Choroid plexus epithelial cell (primary cell): ENCODE results near the gene CHRNB4.
"Not testable (repeated sequence)": the region's sequence is repeated elsewhere in the genome, so short reads cannot be mapped to it uniquely, and the experiment has no call there.

Source experiments
- DNase-seq: peaks from one replicate; pipeline ENCODE4 v3.0.0-alpha.2; 2010; ENCODE audit warnings: low read depth
- H3K4me3 ChIP-seq: 2 replicates; pipeline ENCODE4 v1.5.1; 2011; ENCODE audit warnings: low read depth, mild to moderate bottlenecking, control low read depth, low read length, moderate library complexity
- CTCF ChIP-seq: conservative IDR thresholded peaks from 2 replicates; pipeline ENCODE4 v1.5.1; 2011; ENCODE audit warnings: low read depth, mild to moderate bottlenecking, control low read depth, inconsistent platforms, low read length, moderate library complexity

The CHRNB4 gene, protein sequence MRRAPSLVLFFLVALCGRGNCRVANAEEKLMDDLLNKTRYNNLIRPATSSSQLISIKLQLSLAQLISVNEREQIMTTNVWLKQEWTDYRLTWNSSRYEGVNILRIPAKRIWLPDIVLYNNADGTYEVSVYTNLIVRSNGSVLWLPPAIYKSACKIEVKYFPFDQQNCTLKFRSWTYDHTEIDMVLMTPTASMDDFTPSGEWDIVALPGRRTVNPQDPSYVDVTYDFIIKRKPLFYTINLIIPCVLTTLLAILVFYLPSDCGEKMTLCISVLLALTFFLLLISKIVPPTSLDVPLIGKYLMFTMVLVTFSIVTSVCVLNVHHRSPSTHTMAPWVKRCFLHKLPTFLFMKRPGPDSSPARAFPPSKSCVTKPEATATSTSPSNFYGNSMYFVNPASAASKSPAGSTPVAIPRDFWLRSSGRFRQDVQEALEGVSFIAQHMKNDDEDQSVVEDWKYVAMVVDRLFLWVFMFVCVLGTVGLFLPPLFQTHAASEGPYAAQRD

DNA sequence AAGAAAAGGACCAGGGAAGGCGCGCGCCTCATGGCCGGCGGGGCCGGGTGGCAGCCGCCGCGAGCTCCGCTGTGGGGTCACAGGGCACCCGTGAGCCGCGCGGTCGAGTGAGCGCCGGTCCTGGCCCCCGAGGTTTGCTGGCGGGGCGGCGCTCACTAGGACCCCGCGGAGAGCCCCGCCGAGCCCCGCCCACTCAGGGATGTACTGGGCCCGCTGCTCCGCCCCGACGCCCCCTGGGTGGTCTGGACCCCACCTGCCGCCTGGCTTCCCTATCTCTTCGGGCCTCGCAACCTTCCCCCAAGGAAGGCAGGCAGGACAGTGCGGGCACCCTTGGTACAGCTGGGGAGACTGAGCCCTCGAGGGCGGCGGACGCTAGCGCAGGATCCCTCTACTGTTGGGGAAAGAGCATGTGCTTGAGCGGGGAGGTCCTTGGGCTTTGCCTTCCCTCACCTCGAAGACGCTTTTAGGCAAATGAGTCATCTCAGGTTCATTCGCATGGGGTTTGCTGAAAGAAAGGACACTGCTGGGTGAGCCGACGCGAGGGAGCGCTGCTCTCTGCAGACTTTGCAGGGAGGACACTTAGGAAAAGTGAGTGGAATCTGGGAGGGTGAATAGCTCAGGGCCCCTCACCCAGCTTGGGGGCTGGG is at the start of gene CHRNB4:
Gene CHRNB4 (minus strand): TSS at position 109 of the 647 bp plus-strand sequence. CDS start 77 bp downstream, at position 32.
- peak; percentile 35 for DNase-seq
- H3K4me3 ChIP-seq, result peak within 1 kb of the TSS; percentile 50
- peak; percentile 37 for TF ChIP-seq CTCF

DNA sequence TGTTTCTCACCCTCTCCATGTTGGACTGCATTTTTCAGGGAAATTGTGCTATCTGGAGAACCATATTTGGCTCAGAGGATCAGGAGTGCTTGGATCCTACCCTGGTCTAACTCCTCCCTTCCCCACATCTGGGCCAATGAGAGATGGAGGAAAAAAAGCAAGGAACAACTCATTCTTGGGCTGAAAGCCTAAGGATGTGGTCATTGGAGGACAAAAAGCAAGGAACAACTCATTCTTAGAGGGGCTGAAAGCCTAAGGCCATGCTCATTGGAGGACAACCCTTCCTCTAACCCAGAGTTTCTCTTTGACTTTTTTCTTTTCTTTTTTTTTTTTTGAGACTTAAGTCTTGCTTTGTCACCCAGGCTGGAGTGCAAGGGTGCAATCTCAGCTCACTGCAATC is 48.6 kb upstream of the CHRNB4 start:
- no peak overlapping the region for H3K4me3 ChIP-seq
- TF ChIP-seq CTCF, result no peak
- no peak for DNase-seq

DNA sequence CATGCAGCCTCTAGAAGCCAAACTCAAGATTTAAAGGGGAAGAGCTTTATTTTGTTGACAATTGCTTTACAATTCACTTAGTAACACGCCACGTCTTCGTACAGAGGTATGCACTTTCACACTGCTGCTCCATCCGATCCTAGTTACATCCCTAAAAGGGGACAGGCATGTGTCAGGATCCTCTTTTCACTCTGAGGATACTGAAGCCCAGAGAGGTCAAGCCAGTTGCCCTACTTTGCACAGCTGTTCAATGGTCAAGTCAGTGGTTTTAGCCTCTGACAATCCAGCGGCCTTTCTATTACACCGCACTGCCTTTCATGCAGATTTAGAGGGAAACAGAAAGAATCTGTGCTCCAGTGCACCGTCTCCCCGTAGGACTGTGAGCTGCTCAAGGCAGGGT is 44.9 kb upstream of the CHRNB4 start:
- no peak overlapping the region for H3K4me3 ChIP-seq
- DNase-seq, result no peak
- no peak for TF ChIP-seq CTCF

DNA sequence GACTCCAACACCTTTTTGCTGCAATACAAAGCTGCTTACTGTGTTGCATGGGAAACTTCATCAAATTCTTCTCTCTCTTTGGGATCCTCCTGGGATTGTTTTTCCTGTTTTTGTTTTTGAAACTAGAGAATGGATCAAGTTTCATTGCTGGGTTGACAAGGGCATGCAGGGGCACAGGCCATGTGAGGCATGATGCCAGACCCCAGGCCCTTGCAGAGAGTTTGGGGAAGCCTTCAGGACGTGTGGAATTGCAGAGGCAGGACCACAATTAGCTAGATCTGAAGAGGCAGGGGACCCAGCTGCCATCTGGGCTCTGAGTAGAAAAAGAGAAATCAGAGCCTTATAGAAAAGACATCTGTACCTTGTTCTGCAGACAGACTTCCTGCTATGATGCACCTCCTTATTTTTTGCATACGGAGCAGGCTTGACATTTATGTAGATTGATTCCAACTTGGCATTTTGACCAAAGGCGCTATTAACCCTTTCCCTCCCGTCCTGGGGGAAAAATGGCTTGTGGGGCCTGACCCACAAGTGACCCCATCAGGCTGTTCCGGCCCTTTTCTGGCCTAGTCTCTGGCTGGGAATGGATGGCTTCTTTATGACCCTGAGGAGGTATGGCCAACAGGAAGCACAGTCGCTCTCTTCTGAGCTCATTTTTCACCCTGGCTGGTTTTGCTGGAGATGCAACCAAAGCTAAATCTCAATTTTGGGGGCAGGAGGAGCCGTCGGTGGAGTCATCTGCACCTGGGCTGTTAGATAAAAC is 44.3 kb upstream of the CHRNB4 start:
- no peak overlapping the region for H3K4me3 ChIP-seq
- no peak for TF ChIP-seq CTCF
- DNase-seq, result no peak

DNA sequence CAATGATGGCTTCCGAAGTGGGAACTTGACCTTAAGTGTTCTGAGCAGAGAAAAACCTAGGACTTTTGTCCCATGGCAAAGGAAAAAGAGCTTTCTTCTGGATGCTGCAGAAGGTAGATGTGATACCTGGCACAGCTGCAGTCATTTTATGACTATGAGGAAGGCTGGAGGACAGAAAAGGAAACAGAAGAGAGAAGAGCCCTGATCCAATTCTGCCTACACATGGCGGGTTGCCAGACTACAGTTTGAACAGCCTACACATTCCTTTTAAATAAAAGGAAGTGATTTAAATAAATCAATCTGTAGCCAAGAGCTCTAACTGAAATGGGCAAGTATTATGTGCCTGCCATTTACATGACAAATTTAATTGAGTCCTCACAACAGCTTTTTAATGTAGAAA is 43.6 kb upstream of the CHRNB4 start:
- TF ChIP-seq CTCF, result no peak
- no peak overlapping the region for H3K4me3 ChIP-seq
- DNase-seq, result no peak

DNA sequence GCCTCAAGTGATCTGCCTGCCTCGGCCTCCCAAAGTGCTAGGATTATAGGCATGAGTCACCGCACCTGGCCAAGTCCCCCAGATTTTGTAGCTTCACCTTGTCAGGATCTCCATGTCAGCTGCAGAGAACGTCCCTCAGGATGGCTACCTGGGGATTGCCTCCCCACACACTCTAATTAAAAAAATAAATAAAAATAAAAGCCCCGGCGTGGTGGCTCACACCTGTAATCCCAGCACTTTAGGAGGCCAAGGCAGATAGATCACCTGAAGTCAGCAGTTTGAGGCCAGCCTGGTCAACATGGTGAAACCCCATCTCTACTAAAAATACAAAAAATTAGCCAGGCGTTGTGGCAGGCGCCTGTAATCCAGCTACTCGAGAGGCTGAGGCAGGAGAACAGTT is 42.6 kb upstream of the CHRNB4 start:
- not testable (repeated sequence) for H3K4me3 ChIP-seq, DNase-seq
